VCaP (cell line): ENCODE results near the gene FBXO22.

Experiments
- H3K27ac ChIP-seq: fragments of 450-650 bp; 2 replicates; pipeline ENCODE4 v1.5.1; 2017
- CTCF ChIP-seq: fragments of 450-650 bp; conservative IDR thresholded peaks from 2 replicates; pipeline ENCODE4 v1.5.1; 2017; ENCODE audit warnings: mild to moderate bottlenecking, moderate library complexity

Gene FBXO22

GRCh38 chr15:75929799-75930565 is 26.3 kb downstream of the FBXO22 start:
- no peak overlapping the region for H3K27ac ChIP-seq
- TF ChIP-seq CTCF: no peak

GRCh38 chr15:75930866-75931265 is 27.2 kb downstream of the FBXO22 start:
- TF ChIP-seq CTCF: no peak
- H3K27ac ChIP-seq: no peak overlapping the region

GRCh38 chr15:75942464-75942863 is 38.8 kb downstream of the FBXO22 start:
- TF ChIP-seq CTCF: no peak
- no peak overlapping the region for H3K27ac ChIP-seq

GRCh38 chr15:75943246-75943645 is 39.6 kb downstream of the FBXO22 start:
- TF ChIP-seq CTCF: no peak
- no peak overlapping the region for H3K27ac ChIP-seq

GRCh38 chr15:75943713-75944215 is 40.1 kb downstream of the FBXO22 start:
- TF ChIP-seq CTCF: no peak
- no peak overlapping the region for H3K27ac ChIP-seq

GRCh38 chr15:75945953-75946352 is 42.3 kb downstream of the FBXO22 start:
- H3K27ac ChIP-seq: no peak overlapping the region
- TF ChIP-seq CTCF: no peak

- no peak overlapping the region for H3K27ac ChIP-seq
- TF ChIP-seq CTCF: no peak
Observed at GRCh38 chr15:75947092-75947491, 43.4 kb downstream of the FBXO22 start.
